Right lobe of liver (tissue), 4 donors: ENCODE results near the gene LRP1.

Experiments used
- POLR2A ChIP-seq: fragments of 450-650 bp; IDR thresholded peaks from one replicate; pipeline ENCODE4 v1.6.1; 2017; ENCODE audit warnings: antibody characterized with exemption, mild to moderate bottlenecking
- TF ChIP-seq, protein P1 (sequence below), 4 donors: fragments of 200-600 bp in 3 of 4; fragments of 450-650 bp in 1 of 4; IDR thresholded peaks; one replicate each; pipeline versions ENCODE4 v1.5.1 to v1.8.0; 2016 to 2022; ENCODE audit warnings: antibody characterized with exemption in 4 of 4, mild to moderate bottlenecking in 2 of 4
- donor health status: DM: no; HTN: no; CAD: no.
- donor health status: DM: no; HTN: no; CAD: no.
- donor health status: DM: no; HTN: yes; CAD: no.

DNA sequence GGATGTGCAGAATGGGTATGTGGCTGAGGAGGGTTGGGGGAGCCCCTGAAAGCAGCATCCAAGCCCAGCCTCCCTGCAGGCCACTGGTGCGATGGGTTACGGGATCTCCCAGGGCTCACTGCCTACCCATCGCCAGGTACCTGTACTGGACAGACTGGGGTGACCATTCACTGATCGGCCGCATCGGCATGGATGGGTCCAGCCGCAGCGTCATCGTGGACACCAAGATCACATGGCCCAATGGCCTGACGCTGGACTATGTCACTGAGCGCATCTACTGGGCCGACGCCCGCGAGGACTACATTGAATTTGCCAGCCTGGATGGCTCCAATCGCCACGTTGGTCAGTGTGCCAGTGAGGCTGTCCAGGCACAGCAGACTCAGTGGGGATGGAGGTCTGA lies 70.0 kb downstream of the LRP1 start:
- TF ChIP-seq POLR2A = no peak
- TF ChIP-seq, protein P1, sequence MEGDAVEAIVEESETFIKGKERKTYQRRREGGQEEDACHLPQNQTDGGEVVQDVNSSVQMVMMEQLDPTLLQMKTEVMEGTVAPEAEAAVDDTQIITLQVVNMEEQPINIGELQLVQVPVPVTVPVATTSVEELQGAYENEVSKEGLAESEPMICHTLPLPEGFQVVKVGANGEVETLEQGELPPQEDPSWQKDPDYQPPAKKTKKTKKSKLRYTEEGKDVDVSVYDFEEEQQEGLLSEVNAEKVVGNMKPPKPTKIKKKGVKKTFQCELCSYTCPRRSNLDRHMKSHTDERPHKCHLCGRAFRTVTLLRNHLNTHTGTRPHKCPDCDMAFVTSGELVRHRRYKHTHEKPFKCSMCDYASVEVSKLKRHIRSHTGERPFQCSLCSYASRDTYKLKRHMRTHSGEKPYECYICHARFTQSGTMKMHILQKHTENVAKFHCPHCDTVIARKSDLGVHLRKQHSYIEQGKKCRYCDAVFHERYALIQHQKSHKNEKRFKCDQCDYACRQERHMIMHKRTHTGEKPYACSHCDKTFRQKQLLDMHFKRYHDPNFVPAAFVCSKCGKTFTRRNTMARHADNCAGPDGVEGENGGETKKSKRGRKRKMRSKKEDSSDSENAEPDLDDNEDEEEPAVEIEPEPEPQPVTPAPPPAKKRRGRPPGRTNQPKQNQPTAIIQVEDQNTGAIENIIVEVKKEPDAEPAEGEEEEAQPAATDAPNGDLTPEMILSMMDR (IDR thresholded peaks at IDR 0.05) = no peak
